GM10847 (cell line): Measurements from ENCODE around the gene DDAH2.

ENCODE experiments used
- POLR2A ChIP-seq: IDR thresholded peaks from 2 replicates; pipeline ENCODE4 v1.6.1; 2011; ENCODE audit not compliant: insufficient read length; ENCODE audit errors: extremely low read depth

The DDAH2 gene

GRCh38 chr6:31700740-31701401 is 28.2 kb downstream of the DDAH2 start:
- TF ChIP-seq POLR2A: no peak

GRCh38 chr6:31697555-31697954 is 31.5 kb downstream of the DDAH2 start:
- TF ChIP-seq POLR2A: no peak

GRCh38 chr6:31693535-31693934 is 35.6 kb downstream of the DDAH2 start:
- no peak for TF ChIP-seq POLR2A

- no peak for TF ChIP-seq POLR2A
Measured at GRCh38 chr6:31692886-31693285, 36.2 kb downstream of the DDAH2 start.

GRCh38 chr6:31692353-31692752 is 36.7 kb downstream of the DDAH2 start:
- TF ChIP-seq POLR2A: no peak

- TF ChIP-seq POLR2A: no peak
Measured at GRCh38 chr6:31691564-31692108, 37.5 kb downstream of the DDAH2 start.

- no peak for TF ChIP-seq POLR2A
Measured at GRCh38 chr6:31691078-31691463, 38.0 kb downstream of the DDAH2 start.

GRCh38 chr6:31690231-31691077 is 38.6 kb downstream of the DDAH2 start:
- TF ChIP-seq POLR2A: no peak

GRCh38 chr6:31689249-31690110 is 39.6 kb downstream of the DDAH2 start:
- TF ChIP-seq POLR2A: no peak

- no peak for TF ChIP-seq POLR2A
Measured at GRCh38 chr6:31687860-31688693, 41.0 kb downstream of the DDAH2 start.

- TF ChIP-seq POLR2A: no peak
Measured at GRCh38 chr6:31687321-31687720, 41.8 kb downstream of the DDAH2 start.

GRCh38 chr6:31686483-31686882 is 42.6 kb downstream of the DDAH2 start:
- no peak for TF ChIP-seq POLR2A

GRCh38 chr6:31683591-31683990 is 45.5 kb downstream of the DDAH2 start:
- no peak for TF ChIP-seq POLR2A

GRCh38 chr6:31681135-31681671 is 47.9 kb downstream of the DDAH2 start:
- no peak for TF ChIP-seq POLR2A
